HepG2 (cell line): ENCODE data around the gene CGNL1. TPM values are rescaled to one million over a fixed set of nuclear protein-coding genes. Genes with fewer than 3 reads are reported as not detected.

Source experiments
- ASH2L ChIP-seq: fragments of 300-600, 200-600 bp; sonication (generic); IDR thresholded peaks from 2 replicates; pipeline ENCODE4 v1.7.0; 2017; ENCODE audit warnings: low read depth, mild to moderate bottlenecking, moderate library complexity, mixed read lengths, low read length; ENCODE audit not compliant: insufficient read length
- ERF ChIP-seq: IDR thresholded peaks from 2 replicates; pipeline ENCODE4 v1.6.1; 2018; ENCODE audit warnings: missing biosample characterization, missing genetic modification reagents
- ETV5 ChIP-seq: IDR thresholded peaks from 2 replicates; pipeline ENCODE4 v1.6.1; 2018; ENCODE audit warnings: missing biosample characterization, missing genetic modification reagents, inconsistent platforms, borderline replicate concordance
- HOXD1 ChIP-seq: sonication (generic); formaldehyde crosslinking; IDR thresholded peaks from 2 replicates; pipeline ENCODE4 v1.5.0; 2020; ENCODE audit warnings: missing genetic modification reagents
- ISL2 ChIP-seq: sonication (generic); formaldehyde crosslinking; IDR thresholded peaks from 2 replicates; pipeline ENCODE4 v1.5.0; 2020; ENCODE audit warnings: missing genetic modification reagents
- ISX ChIP-seq: sonication (generic); formaldehyde crosslinking; conservative IDR thresholded peaks from 2 replicates; pipeline ENCODE4 v1.5.0; 2020; ENCODE audit warnings: missing genetic modification reagents
- KLF6 ChIP-seq: IDR thresholded peaks from 2 replicates; pipeline ENCODE4 v1.8.0; 2016; ENCODE audit warnings: missing biosample characterization, missing genetic modification reagents
- NCOR1 ChIP-seq: fragments of 200-600 bp; sonication (generic); IDR thresholded peaks from 2 replicates; pipeline ENCODE4 v1.7.0; 2017; ENCODE audit warnings: antibody characterized with exemption, low read length, borderline replicate concordance
- NFRKB ChIP-seq: fragments of 450-650 bp; IDR thresholded peaks from 2 replicates; pipeline ENCODE4 v1.6.1; 2017
- RBFOX2 ChIP-seq: fragments of 200-400 bp; formaldehyde crosslinking; IDR thresholded peaks from 2 replicates; pipeline ENCODE4 v1.6.1; 2017; ENCODE audit warnings: low read depth, mild to moderate bottlenecking, low read length
- SALL1 ChIP-seq: sonication (generic); formaldehyde crosslinking; IDR thresholded peaks from 2 replicates; pipeline ENCODE4 v1.8.0; 2022; ENCODE audit warnings: mild to moderate bottlenecking, missing genetic modification reagents
- STAT5B ChIP-seq: sonication (generic); formaldehyde crosslinking; IDR thresholded peaks from 2 replicates; pipeline ENCODE4 v1.4.0; 2020; ENCODE audit warnings: missing genetic modification reagents
- TSC22D2 ChIP-seq: sonication (generic); formaldehyde crosslinking; IDR thresholded peaks from 2 replicates; pipeline ENCODE4 v1.5.1; 2020; ENCODE audit warnings: missing genetic modification reagents, mild to moderate bottlenecking, borderline replicate concordance
- ZNF720 ChIP-seq: sonication (generic); formaldehyde crosslinking; IDR thresholded peaks from 2 replicates; pipeline ENCODE4 v1.4.0; 2020; ENCODE audit warnings: missing genetic modification reagents
- ZNF816 ChIP-seq: sonication (generic); formaldehyde crosslinking; IDR thresholded peaks from 2 replicates; pipeline ENCODE4 v1.8.0; 2022; ENCODE audit warnings: missing genetic modification reagents, mild to moderate bottlenecking, borderline replicate concordance
- polyA plus RNA-seq, 8 experiments: library from polyadenylated mRNA; depleted of rRNA in 3 of 8; stranded (reverse) in 7 of 8; unstranded in 1 of 8; fragments of >200 nt; fragmentation: Illumina TruSeq in 4 of 8; extraction: Trizol in 4 of 8; gene quantifications; 2 replicates each; pipeline versions ENCODE4 v1.2.1 to v1.2.3, GENCODE V29; 2011 to 2016; ENCODE audit warnings: low read depth in 4 of 8, missing spikeins in 1 of 8, mixed read lengths in 1 of 8; ENCODE audit not compliant: insufficient read depth in 1 of 8
- total RNA-seq, 5 experiments: library from RNA; depleted of rRNA; stranded (reverse); fragments of >200 nt; fragmentation: Illumina TruSeq; extraction: Trizol; gene quantifications; 2 replicates each; pipeline ENCODE4 v1.2.3, GENCODE V29; 2016; ENCODE audit warnings: low read depth in 1 of 5
- TF ChIP-seq, protein P1 (sequence below): sonication (generic); formaldehyde crosslinking; IDR thresholded peaks from 2 replicates; pipeline ENCODE4 v1.4.0; 2020; ENCODE audit warnings: missing genetic modification reagents
- TF ChIP-seq, protein P2 (sequence below): sonication (generic); formaldehyde crosslinking; IDR thresholded peaks from 2 replicates; pipeline ENCODE4 v1.4.0; 2020; ENCODE audit warnings: missing genetic modification reagents
- TF ChIP-seq, protein P3 (sequence below): sonication (generic); formaldehyde crosslinking; IDR thresholded peaks from 2 replicates; pipeline ENCODE4 v1.4.0; 2020; ENCODE audit warnings: mild to moderate bottlenecking, low read depth, missing genetic modification reagents
- TF ChIP-seq, protein P4 (sequence below): sonication (generic); formaldehyde crosslinking; IDR thresholded peaks from 2 replicates; pipeline ENCODE4 v1.4.0; 2020; ENCODE audit warnings: missing genetic modification reagents

CGNL1 gene
- total and polyA plus RNA-seq, 2 of the 13 experiments (the other 11 are each of a cell fraction or from before 2014, with no cell fraction given) = 5.6 to 15.6 TPM

DNA sequence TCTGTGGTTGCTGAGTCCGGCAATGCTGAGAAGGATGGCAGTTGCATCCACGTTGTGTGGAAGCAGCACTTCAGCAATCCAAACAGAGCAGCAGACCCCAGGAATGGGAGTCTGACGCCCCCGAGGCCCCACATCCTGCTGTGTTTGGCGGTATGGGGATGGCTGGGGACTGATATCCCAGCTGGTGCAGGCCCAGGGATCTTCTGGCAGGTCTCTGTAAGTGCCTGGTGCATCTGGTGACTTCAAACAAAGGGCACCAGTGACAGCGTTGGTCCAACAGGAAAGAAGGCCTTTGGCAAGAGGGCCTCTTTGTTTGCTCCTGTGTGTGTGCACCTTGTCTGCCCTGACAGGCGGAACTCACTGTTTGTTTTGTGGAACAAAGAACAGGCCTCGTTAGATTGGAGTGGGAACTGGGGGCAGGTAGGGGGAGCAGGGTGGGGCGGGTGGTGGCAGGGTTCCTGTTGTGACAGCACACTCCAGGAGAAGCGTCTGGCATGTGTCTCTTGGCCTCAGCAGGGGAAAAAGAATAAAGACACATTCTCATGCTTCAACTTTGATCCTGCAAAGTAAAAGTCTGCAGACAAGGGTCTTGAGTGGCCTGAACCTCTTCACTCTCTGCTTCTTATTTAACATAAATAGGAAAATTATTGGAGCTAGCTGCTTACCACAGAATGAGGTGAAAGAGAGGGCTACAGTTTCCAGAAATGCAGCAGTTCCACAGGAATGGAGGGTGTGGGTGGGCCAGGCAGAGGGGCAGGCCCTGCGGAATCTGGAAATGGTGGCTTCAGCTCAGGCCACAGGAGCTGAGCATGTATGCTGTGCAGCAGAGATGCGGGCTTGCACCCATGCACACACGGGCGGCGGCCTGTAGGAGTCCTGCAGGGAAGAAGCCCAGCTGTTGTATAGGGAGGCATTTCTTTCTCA is 120.9 kb downstream of the CGNL1 start (continued):
- TF ChIP-seq, protein P1, sequence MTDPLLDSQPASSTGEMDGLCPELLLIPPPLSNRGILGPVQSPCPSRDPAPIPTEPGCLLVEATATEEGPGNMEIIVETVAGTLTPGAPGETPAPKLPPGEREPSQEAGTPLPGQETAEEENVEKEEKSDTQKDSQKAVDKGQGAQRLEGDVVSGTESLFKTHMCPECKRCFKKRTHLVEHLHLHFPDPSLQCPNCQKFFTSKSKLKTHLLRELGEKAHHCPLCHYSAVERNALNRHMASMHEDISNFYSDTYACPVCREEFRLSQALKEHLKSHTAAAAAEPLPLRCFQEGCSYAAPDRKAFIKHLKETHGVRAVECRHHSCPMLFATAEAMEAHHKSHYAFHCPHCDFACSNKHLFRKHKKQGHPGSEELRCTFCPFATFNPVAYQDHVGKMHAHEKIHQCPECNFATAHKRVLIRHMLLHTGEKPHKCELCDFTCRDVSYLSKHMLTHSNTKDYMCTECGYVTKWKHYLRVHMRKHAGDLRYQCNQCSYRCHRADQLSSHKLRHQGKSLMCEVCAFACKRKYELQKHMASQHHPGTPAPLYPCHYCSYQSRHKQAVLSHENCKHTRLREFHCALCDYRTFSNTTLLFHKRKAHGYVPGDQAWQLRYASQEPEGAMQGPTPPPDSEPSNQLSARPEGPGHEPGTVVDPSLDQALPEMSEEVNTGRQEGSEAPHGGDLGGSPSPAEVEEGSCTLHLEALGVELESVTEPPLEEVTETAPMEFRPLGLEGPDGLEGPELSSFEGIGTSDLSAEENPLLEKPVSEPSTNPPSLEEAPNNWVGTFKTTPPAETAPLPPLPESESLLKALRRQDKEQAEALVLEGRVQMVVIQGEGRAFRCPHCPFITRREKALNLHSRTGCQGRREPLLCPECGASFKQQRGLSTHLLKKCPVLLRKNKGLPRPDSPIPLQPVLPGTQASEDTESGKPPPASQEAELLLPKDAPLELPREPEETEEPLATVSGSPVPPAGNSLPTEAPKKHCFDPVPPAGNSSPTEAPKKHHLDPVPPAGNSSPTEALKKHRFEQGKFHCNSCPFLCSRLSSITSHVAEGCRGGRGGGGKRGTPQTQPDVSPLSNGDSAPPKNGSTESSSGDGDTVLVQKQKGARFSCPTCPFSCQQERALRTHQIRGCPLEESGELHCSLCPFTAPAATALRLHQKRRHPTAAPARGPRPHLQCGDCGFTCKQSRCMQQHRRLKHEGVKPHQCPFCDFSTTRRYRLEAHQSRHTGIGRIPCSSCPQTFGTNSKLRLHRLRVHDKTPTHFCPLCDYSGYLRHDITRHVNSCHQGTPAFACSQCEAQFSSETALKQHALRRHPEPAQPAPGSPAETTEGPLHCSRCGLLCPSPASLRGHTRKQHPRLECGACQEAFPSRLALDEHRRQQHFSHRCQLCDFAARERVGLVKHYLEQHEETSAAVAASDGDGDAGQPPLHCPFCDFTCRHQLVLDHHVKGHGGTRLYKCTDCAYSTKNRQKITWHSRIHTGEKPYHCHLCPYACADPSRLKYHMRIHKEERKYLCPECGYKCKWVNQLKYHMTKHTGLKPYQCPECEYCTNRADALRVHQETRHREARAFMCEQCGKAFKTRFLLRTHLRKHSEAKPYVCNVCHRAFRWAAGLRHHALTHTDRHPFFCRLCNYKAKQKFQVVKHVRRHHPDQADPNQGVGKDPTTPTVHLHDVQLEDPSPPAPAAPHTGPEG (CRISPR knock-in tag) = no peak; the same call in 1 of the 2 replicates
- TF ChIP-seq HOXD1 (CRISPR knock-in tag) (peak; percentile 52; the same call in 1 of the 2 replicates), ISL2 (CRISPR knock-in tag) (peak; percentile 91; the same call in 1 of the 2 replicates), ERF (CRISPR knock-in tag) (peak; percentile 94), ZNF720 (CRISPR knock-in tag) (no peak), ETV5 (CRISPR knock-in tag) (peak; percentile 99), TSC22D2 (peak; percentile 75; the same call in 1 of the 2 replicates), SALL1 (CRISPR knock-in tag) (peak; percentile 92), ASH2L (peak; percentile 79), STAT5B (0 out of 2 replicates have a peak, but pooled peaks have one; percentile 16), NCOR1 (peak; percentile 75; the same call in 1 of the 2 replicates), NFRKB (no peak), ZNF816 (CRISPR knock-in tag) (no peak), ISX (no peak), KLF6 (CRISPR knock-in tag) (peak; percentile 59; the same call in 1 of the 2 replicates), RBFOX2 (0 out of 2 replicates have a peak, but pooled peaks have one; percentile 43)
- TF ChIP-seq, protein P2, sequence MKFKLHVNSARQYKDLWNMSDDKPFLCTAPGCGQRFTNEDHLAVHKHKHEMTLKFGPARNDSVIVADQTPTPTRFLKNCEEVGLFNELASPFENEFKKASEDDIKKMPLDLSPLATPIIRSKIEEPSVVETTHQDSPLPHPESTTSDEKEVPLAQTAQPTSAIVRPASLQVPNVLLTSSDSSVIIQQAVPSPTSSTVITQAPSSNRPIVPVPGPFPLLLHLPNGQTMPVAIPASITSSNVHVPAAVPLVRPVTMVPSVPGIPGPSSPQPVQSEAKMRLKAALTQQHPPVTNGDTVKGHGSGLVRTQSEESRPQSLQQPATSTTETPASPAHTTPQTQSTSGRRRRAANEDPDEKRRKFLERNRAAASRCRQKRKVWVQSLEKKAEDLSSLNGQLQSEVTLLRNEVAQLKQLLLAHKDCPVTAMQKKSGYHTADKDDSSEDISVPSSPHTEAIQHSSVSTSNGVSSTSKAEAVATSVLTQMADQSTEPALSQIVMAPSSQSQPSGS (CRISPR knock-in tag) = peak; percentile 76
- TF ChIP-seq, protein P3, sequence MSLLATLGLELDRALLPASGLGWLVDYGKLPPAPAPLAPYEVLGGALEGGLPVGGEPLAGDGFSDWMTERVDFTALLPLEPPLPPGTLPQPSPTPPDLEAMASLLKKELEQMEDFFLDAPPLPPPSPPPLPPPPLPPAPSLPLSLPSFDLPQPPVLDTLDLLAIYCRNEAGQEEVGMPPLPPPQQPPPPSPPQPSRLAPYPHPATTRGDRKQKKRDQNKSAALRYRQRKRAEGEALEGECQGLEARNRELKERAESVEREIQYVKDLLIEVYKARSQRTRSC (CRISPR knock-in tag) = no peak; the same call in 1 of the 2 replicates
- TF ChIP-seq, protein P4, sequence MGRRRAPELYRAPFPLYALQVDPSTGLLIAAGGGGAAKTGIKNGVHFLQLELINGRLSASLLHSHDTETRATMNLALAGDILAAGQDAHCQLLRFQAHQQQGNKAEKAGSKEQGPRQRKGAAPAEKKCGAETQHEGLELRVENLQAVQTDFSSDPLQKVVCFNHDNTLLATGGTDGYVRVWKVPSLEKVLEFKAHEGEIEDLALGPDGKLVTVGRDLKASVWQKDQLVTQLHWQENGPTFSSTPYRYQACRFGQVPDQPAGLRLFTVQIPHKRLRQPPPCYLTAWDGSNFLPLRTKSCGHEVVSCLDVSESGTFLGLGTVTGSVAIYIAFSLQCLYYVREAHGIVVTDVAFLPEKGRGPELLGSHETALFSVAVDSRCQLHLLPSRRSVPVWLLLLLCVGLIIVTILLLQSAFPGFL (CRISPR knock-in tag) = no peak
